Prostate gland (tissue), 2 donors: ENCODE measurements around the gene CDH22. TPM values are rescaled to one million over a fixed set of nuclear protein-coding genes. Genes with fewer than 3 reads are reported as not detected.

Experiments used
- DNase-seq: peaks from one replicate; pipeline ENCODE4 v3.0.0-alpha.2; 2019; ENCODE audit warnings: low spot score
- H3K27ac ChIP-seq, 2 donors: fragments of 200-600 bp; sonication (generic); 2 replicates each; pipeline ENCODE4 v1.5.1; 2017 to 2019
- H3K27me3 ChIP-seq: fragments of 200-600 bp; sonication (generic); replicated peaks from 2 replicates; pipeline ENCODE4 v1.5.1; 2019; ENCODE audit not compliant: insufficient read depth
- H3K36me3 ChIP-seq, 2 donors: fragments of 200-600 bp; sonication (generic); 1 replicate in 1 of 2; 2 replicates in 1 of 2; pipeline versions ENCODE4 v1.5.1 to v1.8.1; 2017 to 2019
- H3K4me1 ChIP-seq: fragments of 200-600 bp; sonication (generic); replicated peaks from 2 replicates; pipeline ENCODE4 v1.5.1; 2019
- H3K4me3 ChIP-seq, 2 donors: fragments of 200-600 bp; sonication (generic); 2 replicates each; pipeline ENCODE4 v1.5.1; 2017 to 2019
- H3K9me3 ChIP-seq: fragments of 200-600 bp; sonication (generic); 2 replicates; pipeline ENCODE4 v1.5.1; 2017
- POLR2A ChIP-seq: fragments of 450-650 bp; IDR thresholded peaks from one replicate; pipeline ENCODE4 v1.6.1; 2016; ENCODE audit warnings: antibody characterized with exemption, mild to moderate bottlenecking
- POLR2AphosphoS5 ChIP-seq: sonication (generic); formaldehyde crosslinking; IDR thresholded peaks from one replicate; pipeline ENCODE4 v1.6.1; 2017; ENCODE audit warnings: antibody characterized with exemption
- WGBS: methylation state at CpG from one replicate; pipeline ENCODE4 v1.1.5; 2018; 5-methylcytosine and 5-hydroxymethylcytosine counted together
- intact Hi-C: fragments of 100-400 bp; cut with DNase I; formaldehyde crosslinking; loops from one replicate; pipeline ENCODE4 v1.14.2; 2022
- total RNA-seq, 2 donors: library from RNA; depleted of rRNA; stranded (reverse); fragments of >200 nt; gene quantifications; one replicate each; pipeline ENCODE4 v1.1.0, GENCODE V29; 2016
- TF ChIP-seq, protein P1 (sequence below), 4 experiments: fragments of 200-600 bp in 2 of 4; fragments of 450-650 bp in 2 of 4; sonication (generic) in 2 of 4; IDR thresholded peaks; 1 replicate in 3 of 4; 2 replicates in 1 of 4; pipeline ENCODE4 v1.5.1; 2016 to 2019; ENCODE audit warnings: antibody characterized with exemption in 4 of 4, mild to moderate bottlenecking in 2 of 4, moderate library complexity in 2 of 4

The CDH22 gene
- total RNA-seq, 2 donors from 2014 or later, result 1.9 to 3.3 TPM

DNA sequence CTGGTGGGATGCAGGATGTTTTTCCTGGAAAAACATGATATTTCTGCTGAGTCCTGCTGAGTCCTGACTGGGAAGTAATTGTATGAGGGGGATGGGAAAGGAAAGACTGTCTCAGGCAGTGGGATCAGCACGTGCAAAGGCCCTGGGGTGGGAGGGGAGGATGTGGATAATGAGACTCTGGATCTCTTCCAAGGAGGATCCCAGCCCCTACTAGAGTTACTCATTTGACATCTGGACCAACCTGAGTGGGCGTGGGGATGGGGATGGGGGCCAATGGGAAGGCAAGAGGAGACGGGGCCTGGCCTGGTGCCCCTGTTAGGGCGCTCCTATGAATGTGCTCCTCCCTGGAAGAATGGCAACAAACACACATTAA is 117.1 kb downstream of the CDH22 start:
- 76% methylated on average over 4 of the region's 4 CpGs for WGBS
- H3K27me3 ChIP-seq, result no peaks in the 10 kb centered on the region
- H3K36me3 ChIP-seq, result no peaks in the 10 kb centered on the region

DNA sequence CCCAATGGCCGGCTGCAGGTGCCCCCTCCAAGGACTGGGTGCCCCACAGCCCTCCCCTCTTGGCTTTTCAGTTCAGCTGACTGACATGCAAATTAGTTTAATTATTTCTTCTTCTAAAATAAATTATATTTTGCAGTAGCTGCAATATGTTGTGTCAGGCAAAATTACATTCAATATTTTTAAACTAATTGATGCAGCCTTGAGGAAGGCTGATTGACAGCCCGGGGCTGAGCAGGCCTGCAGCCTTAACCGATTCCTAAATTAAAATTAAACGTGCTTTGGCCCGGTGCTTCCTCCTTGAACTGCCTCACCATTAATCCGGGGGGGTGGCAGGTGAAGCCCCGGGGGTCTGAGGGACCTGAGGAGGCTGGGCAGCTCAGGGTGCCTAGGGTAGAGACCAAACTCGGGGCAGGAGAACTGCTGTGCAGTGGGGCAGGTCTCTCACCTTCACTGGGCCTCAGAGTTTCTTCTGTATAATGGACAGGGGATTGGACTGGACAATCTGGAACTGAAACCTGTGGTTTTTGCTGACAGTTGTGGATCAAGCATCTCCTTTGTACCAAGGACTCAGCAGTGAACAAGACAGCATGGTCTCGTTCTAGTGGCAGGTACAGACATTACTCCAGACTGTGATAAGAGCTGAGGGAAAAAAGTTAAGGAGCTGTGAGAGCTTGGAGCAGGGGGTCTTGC is 117.7 kb downstream of the CDH22 start:
- Histone ChIP-seq H3K27me3 (no peaks in the 10 kb centered on the region), H3K9me3 (no peaks in the 10 kb centered on the region), H3K4me3 (no peak overlapping the region), H3K27ac (no peak overlapping the region), H3K4me1 (no peaks in the 10 kb centered on the region), H3K36me3 (no peaks in the 10 kb centered on the region)
- no peak for DNase-seq
- intact Hi-C loops, result no loop called here
- TF ChIP-seq, protein P1, sequence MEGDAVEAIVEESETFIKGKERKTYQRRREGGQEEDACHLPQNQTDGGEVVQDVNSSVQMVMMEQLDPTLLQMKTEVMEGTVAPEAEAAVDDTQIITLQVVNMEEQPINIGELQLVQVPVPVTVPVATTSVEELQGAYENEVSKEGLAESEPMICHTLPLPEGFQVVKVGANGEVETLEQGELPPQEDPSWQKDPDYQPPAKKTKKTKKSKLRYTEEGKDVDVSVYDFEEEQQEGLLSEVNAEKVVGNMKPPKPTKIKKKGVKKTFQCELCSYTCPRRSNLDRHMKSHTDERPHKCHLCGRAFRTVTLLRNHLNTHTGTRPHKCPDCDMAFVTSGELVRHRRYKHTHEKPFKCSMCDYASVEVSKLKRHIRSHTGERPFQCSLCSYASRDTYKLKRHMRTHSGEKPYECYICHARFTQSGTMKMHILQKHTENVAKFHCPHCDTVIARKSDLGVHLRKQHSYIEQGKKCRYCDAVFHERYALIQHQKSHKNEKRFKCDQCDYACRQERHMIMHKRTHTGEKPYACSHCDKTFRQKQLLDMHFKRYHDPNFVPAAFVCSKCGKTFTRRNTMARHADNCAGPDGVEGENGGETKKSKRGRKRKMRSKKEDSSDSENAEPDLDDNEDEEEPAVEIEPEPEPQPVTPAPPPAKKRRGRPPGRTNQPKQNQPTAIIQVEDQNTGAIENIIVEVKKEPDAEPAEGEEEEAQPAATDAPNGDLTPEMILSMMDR (IDR thresholded peaks at IDR 0.05), result no peak
- TF ChIP-seq POLR2AphosphoS5, result no peak
- no peak for TF ChIP-seq POLR2A
- WGBS, result 83% methylated on average over 9 of the region's 9 CpGs

More for the DNA sequence above, 117.1 kb downstream of the CDH22 start:
- intact Hi-C loops, result no loop called here
- H3K4me3 ChIP-seq, result no peak overlapping the region
- TF ChIP-seq POLR2A, result no peak
- no peak for DNase-seq
- no peak overlapping the region for H3K27ac ChIP-seq
- H3K9me3 ChIP-seq, result no peaks in the 10 kb centered on the region
- no peaks in the 10 kb centered on the region for H3K4me1 ChIP-seq

DNA sequence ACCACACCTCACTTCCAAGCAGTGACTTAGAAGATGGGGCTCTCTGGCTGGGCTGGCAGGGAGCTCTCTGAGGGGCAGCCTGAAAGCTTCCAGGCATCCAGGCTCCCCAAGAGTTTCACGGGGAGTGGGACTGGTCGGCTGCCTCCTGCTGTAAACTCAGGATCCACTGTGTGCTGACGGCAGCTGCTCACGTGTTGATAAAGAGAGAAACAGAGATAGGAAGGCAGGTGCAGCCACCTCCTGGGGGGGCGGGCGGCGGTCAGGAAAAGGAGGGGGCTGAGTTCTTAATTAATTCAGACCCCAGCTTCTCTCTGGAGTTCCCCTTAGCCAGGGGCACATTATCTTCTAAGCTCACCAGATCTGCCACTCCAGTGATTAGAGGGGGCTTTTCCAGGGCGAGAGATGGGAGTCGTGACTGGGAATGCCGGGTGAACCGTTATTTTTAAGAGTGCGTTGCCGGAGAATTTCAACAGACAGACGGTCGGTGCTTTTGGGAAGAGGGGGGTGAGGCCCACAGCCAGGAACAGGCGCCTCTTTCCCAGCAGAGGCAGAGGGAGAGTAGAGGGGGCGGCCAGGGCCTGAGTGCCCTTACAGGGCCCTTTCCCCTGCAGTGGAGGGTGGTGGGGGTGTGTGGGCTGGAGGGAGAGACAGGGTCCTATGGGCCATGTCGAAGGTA is 119.3 kb downstream of the CDH22 start:
- Histone ChIP-seq H3K4me1 (no peaks in the 10 kb centered on the region), H3K36me3 (no peaks in the 10 kb centered on the region), H3K27me3 (no peaks in the 10 kb centered on the region), H3K4me3 (no peak overlapping the region), H3K9me3 (no peaks in the 10 kb centered on the region), H3K27ac (no peak overlapping the region)
- 39% methylated on average over 18 of the region's 18 CpGs for WGBS
- TF ChIP-seq POLR2A (no peak), POLR2AphosphoS5 (no peak)
- TF ChIP-seq, protein P1 (IDR thresholded peaks at IDR 0.05), result no peak
- intact Hi-C loops, result no loop called here
- DNase-seq, result no peak

DNA sequence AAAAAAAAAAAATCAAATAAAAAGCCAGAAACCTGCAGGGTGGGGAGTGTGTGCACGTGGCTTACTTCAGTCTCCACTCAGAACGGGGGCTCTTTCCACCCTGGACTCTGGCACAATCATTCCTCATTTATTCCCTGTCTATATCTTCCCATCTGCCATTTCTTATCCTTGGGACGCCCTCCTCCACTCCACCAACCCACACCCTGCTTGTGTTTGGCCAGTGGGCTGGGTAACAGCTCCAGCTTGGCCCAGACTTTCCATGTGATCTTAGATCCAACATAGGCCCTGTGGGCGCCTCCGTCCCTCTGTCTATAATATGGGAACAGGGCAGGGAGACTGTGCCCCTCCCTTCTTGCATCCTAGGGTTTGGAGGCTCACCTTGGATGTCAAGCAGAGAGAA is 122.1 kb downstream of the CDH22 start:
- Histone ChIP-seq H3K9me3 (no peaks in the 10 kb centered on the region), H3K4me1 (no peaks in the 10 kb centered on the region), H3K4me3 (no peak overlapping the region), H3K27ac (no peak overlapping the region), H3K36me3 (no peaks in the 10 kb centered on the region), H3K27me3 (no peaks in the 10 kb centered on the region)
- intact Hi-C loops, result no loop called here
- WGBS, result 73% methylated on average over 5 of the region's 5 CpGs
- DNase-seq, result no peak
- TF ChIP-seq, protein P1 (IDR thresholded peaks at IDR 0.05), result no peak
- TF ChIP-seq POLR2A, result no peak
- no peak for TF ChIP-seq POLR2AphosphoS5

DNA sequence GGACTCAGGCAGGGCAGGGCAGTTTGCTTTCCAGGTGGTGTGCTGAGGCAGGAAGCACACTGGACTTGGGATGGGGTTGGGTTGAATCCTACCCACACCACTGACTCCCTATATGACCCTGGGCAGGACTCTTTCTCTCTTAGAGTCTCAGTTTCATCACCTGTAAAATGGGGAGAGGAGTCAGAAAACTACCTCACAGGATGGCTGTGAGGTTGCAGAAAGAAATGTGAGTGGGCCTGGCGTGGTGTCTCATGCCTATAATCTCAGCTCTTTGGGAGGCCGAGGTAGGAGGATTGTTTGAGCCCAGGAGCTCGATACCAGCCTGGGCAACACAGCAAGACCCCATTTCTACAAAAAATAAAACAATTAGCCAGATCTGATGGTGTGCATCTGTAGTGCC is 122.9 kb downstream of the CDH22 start:
- intact Hi-C loops, result no loop called here
- WGBS, result 85% methylated on average over 3 of the region's 3 CpGs
- no peak overlapping the region for H3K4me3 ChIP-seq
- no peak for DNase-seq
- no peaks in the 10 kb centered on the region for H3K4me1 ChIP-seq
- H3K9me3 ChIP-seq, result no peaks in the 10 kb centered on the region
- H3K27me3 ChIP-seq, result no peaks in the 10 kb centered on the region
- no peaks in the 10 kb centered on the region for H3K36me3 ChIP-seq
- H3K27ac ChIP-seq, result no peak overlapping the region
- TF ChIP-seq POLR2A (no peak), POLR2AphosphoS5 (no peak)
- TF ChIP-seq, protein P1 (IDR thresholded peaks at IDR 0.05), result no peak
